WTC11 (cell line): ENCODE measurements around the gene TAS2R41.

Source experiments
- ATF3 ChIP-seq: sonication (generic); formaldehyde crosslinking; conservative IDR thresholded peaks from 2 replicates; pipeline ENCODE4 v1.8.1; 2022; ENCODE audit warnings: mild to moderate bottlenecking, missing genetic modification reagents
- CTCF ChIP-seq: fragments of 200-600 bp; IDR thresholded peaks from 2 replicates; pipeline ENCODE4 v1.8.0; 2022; ENCODE audit warnings: antibody characterized with exemption
- ESRRA ChIP-seq: sonication (generic); formaldehyde crosslinking; IDR thresholded peaks from 2 replicates; pipeline ENCODE4 v1.8.1; 2022; ENCODE audit warnings: mild to moderate bottlenecking, missing genetic modification reagents, borderline replicate concordance
- HMGXB4 ChIP-seq: sonication (generic); formaldehyde crosslinking; IDR thresholded peaks from 2 replicates; pipeline ENCODE4 v1.8.1; 2023; ENCODE audit warnings: mild to moderate bottlenecking, moderate library complexity, missing genetic modification reagents
- MAX ChIP-seq: sonication (generic); formaldehyde crosslinking; IDR thresholded peaks from 2 replicates; pipeline ENCODE4 v1.8.0; 2022; ENCODE audit warnings: mild to moderate bottlenecking, missing genetic modification reagents
- NFATC4 ChIP-seq: fragments of 250-450 bp; sonication (Bioruptor Pico); IDR thresholded peaks from 2 replicates; pipeline ENCODE4 v1.9.0; 2021; ENCODE audit warnings: mild to moderate bottlenecking
- TP53 ChIP-seq: sonication (generic); formaldehyde crosslinking; IDR thresholded peaks from 2 replicates; pipeline ENCODE4 v1.8.1; 2023; ENCODE audit warnings: mild to moderate bottlenecking, missing genetic modification reagents
- ZNF138 ChIP-seq: sonication (generic); formaldehyde crosslinking; conservative IDR thresholded peaks from 2 replicates; pipeline ENCODE4 v1.8.1; 2022; ENCODE audit warnings: mild to moderate bottlenecking, moderate library complexity, missing genetic modification reagents
- ZSCAN18 ChIP-seq: fragments of 250-450 bp; sonication (Bioruptor Pico); IDR thresholded peaks from 2 replicates; pipeline ENCODE4 v2.1.2; 2022; ENCODE audit warnings: mild to moderate bottlenecking, moderate library complexity

GRCh38 chr7:143433759-143434158, 43.9 kb upstream of the TAS2R41 start:
- TF ChIP-seq HMGXB4 (CRISPR knock-in tag): no peak
- TF ChIP-seq TP53 (CRISPR knock-in tag): no peak
- TF ChIP-seq ESRRA: no peak
- TF ChIP-seq CTCF: no peak
- TF ChIP-seq ZNF138 (CRISPR knock-in tag): no peak
- no peak for TF ChIP-seq MAX (CRISPR knock-in tag)
- TF ChIP-seq NFATC4 (CRISPR knock-in tag): no peak
- TF ChIP-seq ZSCAN18 (CRISPR knock-in tag): no peak
- TF ChIP-seq ATF3: no peak
